HG02981 (cell line): ENCODE results near the gene MEGF10.
A peak's percentile ranks its signal among the peaks of the same experiment; 100 is the strongest.

Experiments used
- ATAC-seq: cut with Tn5 transposase; IDR thresholded peaks from one replicate; pipeline ENCODE4 v1.9.1; 2021; ENCODE audit warnings: mild to moderate bottlenecking, moderate library complexity; ENCODE audit not compliant: unreplicated experiment

MEGF10 gene

GRCh38 chr5:127431977-127432585 is 141.5 kb downstream of the MEGF10 start:
- ATAC-seq = no peak

DNA sequence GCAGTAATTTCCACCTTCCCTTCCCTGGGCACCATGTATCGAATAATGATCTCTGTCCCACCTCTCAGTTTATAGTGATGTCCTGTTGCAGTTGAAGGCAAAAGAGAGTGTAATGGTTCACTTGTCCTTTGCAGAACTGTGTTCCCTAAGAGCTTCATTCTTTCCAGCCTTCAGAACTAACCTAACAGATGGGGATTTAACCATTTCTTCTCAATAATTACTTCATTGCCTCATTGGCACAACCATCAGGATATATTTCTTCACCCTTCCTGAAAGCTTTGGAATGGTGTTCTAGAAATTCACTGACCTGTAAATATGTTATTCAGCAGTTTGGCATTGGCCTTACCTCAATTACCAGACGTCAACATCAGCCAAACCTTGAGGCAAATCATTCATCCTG is 142.9 kb downstream of the MEGF10 start:
- ATAC-seq = no peak

DNA sequence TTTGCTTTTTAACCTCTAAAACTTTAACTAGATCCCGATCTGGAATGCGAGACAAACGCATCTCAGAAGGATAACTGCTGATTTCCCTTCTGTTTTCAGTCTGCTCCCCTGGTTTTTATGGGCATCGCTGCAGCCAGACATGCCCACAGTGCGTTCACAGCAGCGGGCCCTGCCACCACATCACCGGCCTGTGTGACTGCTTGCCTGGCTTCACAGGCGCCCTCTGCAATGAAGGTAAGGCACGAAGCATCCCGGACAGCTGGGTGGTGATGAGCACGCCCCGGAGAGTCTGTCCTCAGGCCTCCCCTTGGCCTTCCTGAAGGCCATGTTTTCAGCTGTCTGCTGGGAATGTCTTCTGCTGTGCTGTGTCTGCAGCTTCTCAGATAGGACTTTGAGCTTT is 144.0 kb downstream of the MEGF10 start:
- no peak for ATAC-seq

GRCh38 chr5:127435821-127436220 is 145.2 kb downstream of the MEGF10 start:
- ATAC-seq = no peak

- ATAC-seq = no peak
Measured at GRCh38 chr5:127439644-127440043, 149.0 kb downstream of the MEGF10 start.

- no peak for ATAC-seq
Measured at GRCh38 chr5:127440831-127441230, 150.2 kb downstream of the MEGF10 start.

- no peak for ATAC-seq
Measured at GRCh38 chr5:127441799-127442484, 151.3 kb downstream of the MEGF10 start.

GRCh38 chr5:127444171-127444570 is 153.6 kb downstream of the MEGF10 start:
- no peak for ATAC-seq

GRCh38 chr5:127445328-127445727 is 154.7 kb downstream of the MEGF10 start:
- no peak for ATAC-seq

DNA sequence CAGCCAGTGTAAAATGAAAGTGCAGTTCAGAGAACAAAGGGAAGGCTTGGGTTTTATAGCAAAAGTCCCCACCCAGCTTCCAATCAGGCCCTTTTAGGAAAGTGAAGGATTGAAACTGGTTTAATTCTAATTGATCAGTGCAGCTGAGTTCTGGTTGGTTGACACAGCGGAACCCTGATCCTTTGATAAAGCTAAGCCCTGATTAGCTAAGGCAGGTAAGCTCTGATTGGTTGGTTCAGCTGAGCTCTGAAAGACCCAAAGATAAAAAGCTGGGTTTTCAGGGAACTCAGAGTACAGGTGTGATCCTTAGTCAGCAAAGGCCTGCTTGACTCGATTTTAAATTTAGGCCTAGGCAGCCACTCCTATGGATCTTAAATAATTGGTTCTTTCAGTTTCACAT is 156.0 kb downstream of the MEGF10 start:
- ATAC-seq = no peak

DNA sequence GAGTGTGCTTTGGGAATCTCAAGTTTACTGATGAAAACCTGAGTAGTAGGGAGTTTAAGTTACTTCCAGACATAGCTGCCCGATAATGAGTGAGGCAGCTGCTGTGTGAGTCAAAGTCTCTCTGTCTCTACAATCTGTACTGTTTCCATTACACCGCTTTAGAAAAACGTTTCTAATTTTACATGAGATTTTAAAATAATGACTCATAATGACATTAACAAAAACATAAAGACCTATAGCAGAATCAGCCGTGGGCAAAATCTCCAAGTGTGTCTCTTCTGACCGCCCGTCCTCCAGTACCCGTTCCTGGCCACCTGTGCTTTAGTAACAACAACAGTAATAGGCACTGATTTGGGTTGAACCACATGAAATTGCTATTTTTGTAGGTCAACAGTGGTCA is 157.2 kb downstream of the MEGF10 start:
- ATAC-seq = no peak

DNA sequence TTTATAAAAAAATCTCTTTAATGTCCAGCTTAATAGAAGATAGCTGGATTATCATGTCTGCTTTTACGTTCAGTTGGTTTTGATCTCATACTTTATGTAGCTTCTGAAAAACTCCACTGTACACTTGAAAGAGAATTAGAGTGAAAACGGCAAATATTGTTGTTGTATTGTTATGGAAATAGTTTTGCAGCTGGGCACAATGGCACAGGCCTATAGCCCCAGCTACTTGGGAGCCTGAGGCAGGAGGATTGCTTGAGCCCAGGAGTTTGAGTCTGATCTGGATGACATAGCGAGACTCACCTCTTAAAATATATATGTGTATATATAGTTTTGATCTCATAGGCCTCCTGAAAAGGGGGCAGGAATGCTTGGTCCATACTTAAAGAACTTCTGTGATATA is 159.4 kb downstream of the MEGF10 start:
- no peak for ATAC-seq

GRCh38 chr5:127451096-127451495 is 160.5 kb downstream of the MEGF10 start:
- ATAC-seq = no peak

DNA sequence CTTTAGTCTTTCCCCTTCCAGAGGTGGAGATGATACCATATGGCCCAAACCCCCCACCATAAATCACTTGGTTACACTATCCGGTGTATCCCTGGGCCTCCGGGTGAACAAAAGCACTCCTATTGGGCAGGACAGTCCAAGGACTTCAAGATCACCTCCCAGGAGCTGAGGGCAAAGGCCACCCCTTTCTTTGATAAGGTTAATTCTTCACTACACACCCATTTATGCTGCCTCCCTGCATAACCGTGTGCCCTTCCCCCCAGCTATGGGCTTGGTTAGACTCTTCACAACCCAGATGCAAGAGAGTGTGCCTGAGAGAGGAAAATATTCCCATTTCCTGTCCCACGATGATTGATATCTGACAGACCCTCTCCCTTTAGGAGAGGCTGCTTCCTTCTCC is 162.0 kb downstream of the MEGF10 start:
- no peak for ATAC-seq

DNA sequence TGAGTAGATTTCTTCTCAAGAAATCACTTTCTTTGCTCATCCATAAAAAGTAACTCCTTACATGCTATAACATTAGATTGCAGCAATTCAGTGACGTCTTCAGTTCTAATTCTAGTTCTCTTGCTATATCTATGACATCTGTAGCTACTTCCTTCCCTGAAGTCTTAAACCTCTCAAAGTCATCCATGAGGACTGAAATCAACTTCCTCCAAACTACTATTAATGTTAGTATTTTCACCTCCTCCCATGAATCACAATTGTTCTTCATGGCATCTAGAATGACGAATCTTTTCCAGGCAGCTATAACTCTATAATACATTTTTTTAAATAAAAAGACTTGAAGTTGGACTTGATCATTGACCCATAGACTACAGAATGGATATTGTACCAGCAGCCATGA is 180.6 kb downstream of the MEGF10 start:
- ATAC-seq = no peak

DNA sequence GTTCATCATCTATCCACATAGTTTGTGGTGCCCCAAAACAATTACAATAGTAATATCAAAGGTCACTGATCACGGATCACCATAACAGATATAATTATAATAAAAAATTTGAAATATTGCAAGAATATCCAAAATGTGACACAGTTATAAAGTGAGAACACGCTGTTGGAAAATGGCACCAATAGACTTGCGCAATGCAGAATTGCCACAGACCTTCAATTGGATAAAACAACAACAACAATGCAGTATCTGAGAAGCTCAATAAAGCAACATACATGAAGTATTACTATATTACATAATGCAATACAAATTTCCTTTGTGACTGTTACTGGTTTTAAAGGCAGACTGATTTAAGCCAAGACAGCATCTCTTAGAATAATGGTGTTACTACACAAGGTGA is 182.1 kb downstream of the MEGF10 start:
- ATAC-seq = no peak

GRCh38 chr5:127486471-127486870 is 195.9 kb downstream of the MEGF10 start:
- no peak for ATAC-seq

DNA sequence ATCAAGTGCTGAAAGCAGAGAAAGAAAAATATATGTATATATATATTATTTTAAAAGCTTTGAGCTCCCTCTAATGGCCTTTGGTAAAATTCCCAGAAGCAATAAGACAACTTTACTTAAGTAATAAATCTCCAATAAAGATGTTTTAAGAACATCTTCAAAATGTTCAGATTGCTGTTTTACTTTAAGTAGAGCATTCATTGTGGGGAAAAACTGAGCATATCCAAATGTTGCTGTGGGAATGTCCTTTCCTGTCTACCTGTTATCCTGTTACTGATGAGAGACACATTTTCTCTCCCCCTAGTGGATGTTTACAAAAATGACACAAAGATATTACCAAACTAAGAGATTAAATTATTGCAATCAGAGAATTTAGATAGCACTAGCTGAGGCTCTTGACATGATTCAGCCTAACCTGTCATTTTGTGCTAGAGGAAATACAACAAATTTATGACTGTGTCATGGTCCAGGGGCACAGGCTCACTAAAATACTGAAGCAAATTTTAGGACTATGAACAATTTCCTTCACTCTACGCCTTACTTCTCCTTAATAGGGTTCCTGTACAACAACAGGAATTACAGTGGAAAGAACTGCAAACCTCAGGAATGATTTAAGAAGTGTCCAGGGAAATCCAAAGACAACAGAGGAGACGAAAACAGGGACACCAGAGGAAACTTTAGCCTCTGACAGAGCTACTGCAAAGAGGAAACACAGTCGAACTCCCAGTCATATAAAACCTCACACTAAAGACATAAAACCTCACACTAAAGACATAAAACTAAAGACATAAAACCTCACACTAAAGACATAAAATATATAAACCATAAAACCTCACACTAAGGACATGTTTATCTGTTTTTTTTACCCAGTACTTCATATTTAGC is 202.5 kb downstream of the MEGF10 start:
- ATAC-seq = peak; percentile 83

GRCh38 chr5:127498548-127498947 is 208.0 kb downstream of the MEGF10 start:
- ATAC-seq = no peak

DNA sequence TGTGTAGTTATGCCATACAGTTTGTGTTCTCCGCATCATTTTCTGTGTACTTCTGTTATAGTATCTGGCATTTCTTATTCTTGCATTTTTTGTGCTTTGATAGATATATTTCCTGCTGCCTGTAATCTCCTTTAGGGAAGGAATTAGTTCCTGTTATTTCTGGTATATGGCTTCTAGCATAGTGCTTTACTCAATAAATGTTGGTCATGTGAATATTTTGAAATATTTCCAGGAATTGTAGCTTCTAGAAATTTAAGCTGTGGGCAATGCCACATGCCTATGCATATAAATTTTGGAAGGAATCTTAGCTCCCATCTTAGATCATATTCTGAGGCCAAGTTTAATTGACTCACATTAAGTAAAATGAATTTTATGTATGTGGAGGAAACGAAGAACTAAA is 215.3 kb downstream of the MEGF10 start:
- ATAC-seq = no peak

DNA sequence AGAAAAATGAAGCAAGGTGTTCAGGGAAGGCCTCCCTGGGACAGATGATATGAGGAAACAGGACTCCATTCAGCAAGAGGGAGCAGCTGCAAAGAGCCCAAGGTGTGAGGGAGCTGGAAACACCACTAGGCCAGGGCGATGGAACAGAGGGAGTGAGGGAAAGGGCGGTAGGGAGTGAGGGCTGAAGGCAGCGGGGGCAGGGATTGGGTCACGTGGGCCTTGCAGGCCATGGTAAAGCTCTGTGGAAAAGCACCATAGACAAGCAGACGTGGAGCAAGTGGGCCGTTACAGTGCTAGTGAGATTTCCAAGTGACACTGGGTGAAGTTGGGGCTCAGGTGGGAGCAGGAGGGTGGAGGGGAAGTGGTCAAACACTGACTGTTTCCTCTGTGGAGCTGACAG is 216.0 kb downstream of the MEGF10 start:
- ATAC-seq = no peak
